ENCODE measurements around the gene TIPRL.

GRCh38 chr1:168179438-168180147, 831 bp downstream of the TIPRL start:
- TF ChIP-seq CTCF (IDR thresholded peaks at IDR 0.05), result peak in 1 of 5 experiments; percentile 5
- TF ChIP-seq POLR2A (IDR thresholded peaks at IDR 0.05), result no peak
- TF ChIP-seq POLR2AphosphoS5 (IDR thresholded peaks at IDR 0.05), result no peak
- TF ChIP-seq EP300 (IDR thresholded peaks at IDR 0.05; ENCODE audit: low read depth), result no peak

All from transverse colon (tissue), 4 donors.